Measurements from ENCODE around the gene DDT.
"Not testable (repeated sequence)": the region's sequence is repeated elsewhere in the genome, so short reads cannot be mapped to it uniquely, and the experiment has no call there.

GRCh38 chr22:23955886-23956285 lies 18.4 kb downstream of the DDT start:
- not testable (repeated sequence) for TF ChIP-seq CTCF, EP300, POLR2A (IDR thresholded peaks at IDR 0.05)
